Gastrocnemius medialis (tissue), 4 donors: ENCODE data around the gene GPATCH2L. TPM values are rescaled to one million over a fixed set of nuclear protein-coding genes. Genes with fewer than 3 reads are reported as not detected.

Source experiments
- ATAC-seq, 2 donors: fragments of 150-250 bp; one replicate each; pipeline ENCODE4 v1.9.1; 2016
- DNase-seq, 2 donors: peaks; one replicate each; pipeline ENCODE4 v3.0.0-alpha.2; 2019
- H3K27ac ChIP-seq, 4 donors: fragments of 200-600 bp; sonication (generic); 1 replicate in 1 of 4; 2 replicates in 3 of 4; pipeline ENCODE4 v1.5.1; 2016 to 2018; ENCODE audit warnings: mild to moderate bottlenecking in 2 of 4, moderate library complexity in 1 of 4
- H3K27me3 ChIP-seq, 3 donors: fragments of 200-600 bp; sonication (generic) in 2 of 3; 1 replicate in 1 of 3; 2 replicates in 2 of 3; pipeline versions ENCODE4 v1.5.1 to v1.6.0; 2016 to 2019; ENCODE audit warnings: mild to moderate bottlenecking in 1 of 3, moderate library complexity in 1 of 3
- H3K36me3 ChIP-seq, 2 donors: fragments of 200-600 bp; sonication (generic) in 1 of 2; one replicate each; pipeline ENCODE4 v1.5.1; 2017 to 2018
- H3K4me1 ChIP-seq, 2 donors: fragments of 200-600 bp; sonication (generic) in 1 of 2; one replicate each; pipeline ENCODE4 v1.5.1; 2016 to 2017; ENCODE audit warnings: mild to moderate bottlenecking in 2 of 2
- H3K4me3 ChIP-seq, 4 donors: fragments of 200-600 bp; sonication (generic) in 3 of 4; 1 replicate in 1 of 4; 2 replicates in 3 of 4; pipeline ENCODE4 v1.5.1; 2016 to 2019; ENCODE audit warnings: mild to moderate bottlenecking in 2 of 4
- H3K9me3 ChIP-seq, 3 donors: fragments of 200-600 bp; sonication (generic) in 2 of 3; 1 replicate in 1 of 3; 2 replicates in 2 of 3; pipeline ENCODE4 v1.5.1; 2016 to 2019
- POLR2A ChIP-seq, 2 donors: fragments of 450-650 bp; IDR thresholded peaks; one replicate each; pipeline ENCODE4 v1.6.1; 2017; ENCODE audit warnings: antibody characterized with exemption in 2 of 2, mild to moderate bottlenecking in 2 of 2, moderate library complexity in 2 of 2
- in situ Hi-C, 4 donors: fragments of 200-750 bp; cut with MboI; loops; one replicate each; pipeline versions ENCODE4 v1.15.0 to v1.8.0; 2017; ENCODE audit warnings: low sequenced_read_pairs in 4 of 4
- intact Hi-C: fragments of 100-400 bp; cut with DNase I; formaldehyde crosslinking; loops from one replicate; pipeline ENCODE4 v1.15.1; 2023; ENCODE audit warnings: low total_unique reads
- total RNA-seq, 4 donors: library from RNA; depleted of rRNA; stranded (reverse); fragments of >200 nt; gene quantifications; one replicate each; pipeline versions ENCODE4 v1.1.0 to v1.2.3, GENCODE V29; 2016
- TF ChIP-seq, protein P1 (sequence below), 5 experiments: fragments of 450-650 bp in 3 of 5; fragments of 200-600 bp in 2 of 5; sonication (generic) in 2 of 5; IDR thresholded peaks in 4 of 5; conservative IDR thresholded peaks in 1 of 5; 1 replicate in 4 of 5; 2 replicates in 1 of 5; pipeline ENCODE4 v1.5.1; 2016 to 2019; ENCODE audit warnings: antibody characterized with exemption in 5 of 5, mild to moderate bottlenecking in 3 of 5, moderate library complexity in 3 of 5

Gene GPATCH2L
- total RNA-seq, 4 donors from 2014 or later = 24.6 to 63.5 (median 41.9) TPM

DNA sequence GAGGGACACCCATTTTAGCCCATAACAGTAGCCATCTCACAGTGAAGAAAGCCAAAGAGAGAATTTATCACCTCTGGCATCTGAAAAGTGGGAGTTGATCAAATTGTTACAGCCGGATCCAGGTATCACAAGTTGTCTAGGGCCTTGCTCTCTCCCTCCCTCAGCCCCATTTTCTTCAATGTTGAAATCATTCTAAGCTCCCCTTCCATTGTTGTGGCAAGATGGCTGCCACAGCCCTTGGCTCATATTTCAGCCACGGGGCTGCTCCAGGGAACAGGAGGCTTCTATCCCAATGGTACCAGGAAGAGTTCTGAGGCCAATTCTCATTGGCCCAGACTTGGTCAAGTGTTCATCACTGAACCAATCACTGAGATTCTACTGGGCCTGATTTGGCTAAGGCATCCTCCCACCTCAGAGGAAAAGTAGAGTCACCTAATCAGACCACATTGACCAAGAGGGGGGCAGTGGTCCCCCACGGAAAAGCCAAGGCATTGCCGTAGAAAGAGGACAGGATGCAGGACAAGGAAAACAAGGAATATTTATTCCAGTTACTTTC, 106.2 kb downstream of the GPATCH2L start:
- Histone ChIP-seq H3K27ac (no peak overlapping the region), H3K4me1 (no peaks in the 10 kb centered on the region), H3K27me3 (no peaks in the 10 kb centered on the region), H3K36me3 (no peaks in the 10 kb centered on the region), H3K4me3 (no peak overlapping the region), H3K9me3 (no peaks in the 10 kb centered on the region)
- DNase-seq = no peak
- intact Hi-C loops = no loop called here
- in situ Hi-C loops = no loop called here
- TF ChIP-seq, protein P1, sequence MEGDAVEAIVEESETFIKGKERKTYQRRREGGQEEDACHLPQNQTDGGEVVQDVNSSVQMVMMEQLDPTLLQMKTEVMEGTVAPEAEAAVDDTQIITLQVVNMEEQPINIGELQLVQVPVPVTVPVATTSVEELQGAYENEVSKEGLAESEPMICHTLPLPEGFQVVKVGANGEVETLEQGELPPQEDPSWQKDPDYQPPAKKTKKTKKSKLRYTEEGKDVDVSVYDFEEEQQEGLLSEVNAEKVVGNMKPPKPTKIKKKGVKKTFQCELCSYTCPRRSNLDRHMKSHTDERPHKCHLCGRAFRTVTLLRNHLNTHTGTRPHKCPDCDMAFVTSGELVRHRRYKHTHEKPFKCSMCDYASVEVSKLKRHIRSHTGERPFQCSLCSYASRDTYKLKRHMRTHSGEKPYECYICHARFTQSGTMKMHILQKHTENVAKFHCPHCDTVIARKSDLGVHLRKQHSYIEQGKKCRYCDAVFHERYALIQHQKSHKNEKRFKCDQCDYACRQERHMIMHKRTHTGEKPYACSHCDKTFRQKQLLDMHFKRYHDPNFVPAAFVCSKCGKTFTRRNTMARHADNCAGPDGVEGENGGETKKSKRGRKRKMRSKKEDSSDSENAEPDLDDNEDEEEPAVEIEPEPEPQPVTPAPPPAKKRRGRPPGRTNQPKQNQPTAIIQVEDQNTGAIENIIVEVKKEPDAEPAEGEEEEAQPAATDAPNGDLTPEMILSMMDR (IDR thresholded peaks at IDR 0.05 in 4 of 5, conservative IDR thresholded peaks at IDR 0.05 in 1 of 5) = no peak
- TF ChIP-seq POLR2A (IDR thresholded peaks at IDR 0.05) = no peak
- no peak for ATAC-seq

DNA sequence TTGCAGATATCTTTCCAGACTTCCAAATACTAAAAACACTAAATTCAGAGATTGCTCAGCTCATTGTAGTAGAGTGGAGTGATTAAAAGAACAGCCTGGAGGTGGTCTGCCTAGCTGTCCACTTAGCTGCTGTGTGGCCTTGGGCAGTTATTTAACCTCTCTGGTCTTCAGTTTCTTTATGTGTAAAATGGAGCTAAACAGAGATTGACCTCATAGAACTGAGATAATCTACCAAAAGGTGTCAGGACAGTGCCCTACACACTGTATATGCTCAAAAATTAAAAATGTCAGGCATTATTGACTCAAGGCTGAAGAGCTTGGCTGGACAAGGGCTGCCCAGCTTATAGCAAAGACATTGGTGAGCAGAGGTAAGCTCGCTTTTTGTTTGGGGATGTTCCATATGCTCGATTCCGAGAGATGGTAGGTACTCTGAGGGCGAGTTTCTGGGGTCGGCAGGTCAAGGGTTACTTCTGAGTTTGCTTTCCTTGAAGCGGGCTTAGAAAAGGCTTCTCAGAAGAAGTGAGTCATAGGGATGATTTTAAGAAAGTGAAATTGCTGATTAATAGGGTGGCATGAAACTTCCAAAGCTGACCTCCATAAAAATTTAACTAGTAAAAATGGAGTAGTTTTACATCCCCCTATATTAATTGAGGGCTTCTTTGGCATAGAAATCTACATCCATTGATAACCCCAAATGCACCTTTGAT, 107.5 kb downstream of the GPATCH2L start:
- H3K9me3 ChIP-seq = no peaks in the 10 kb centered on the region
- no peak for DNase-seq
- no peak overlapping the region for H3K4me3 ChIP-seq
- H3K27ac ChIP-seq = no peak overlapping the region
- in situ Hi-C loops = no loop called here
- intact Hi-C loops = no loop called here
- no peaks in the 10 kb centered on the region for H3K36me3 ChIP-seq
- no peak for ATAC-seq
- no peaks in the 10 kb centered on the region for H3K4me1 ChIP-seq
- TF ChIP-seq, protein P1 (IDR thresholded peaks at IDR 0.05 in 4 of 5, conservative IDR thresholded peaks at IDR 0.05 in 1 of 5) = no peak
- TF ChIP-seq POLR2A (IDR thresholded peaks at IDR 0.05) = no peak
- no peaks in the 10 kb centered on the region for H3K27me3 ChIP-seq

DNA sequence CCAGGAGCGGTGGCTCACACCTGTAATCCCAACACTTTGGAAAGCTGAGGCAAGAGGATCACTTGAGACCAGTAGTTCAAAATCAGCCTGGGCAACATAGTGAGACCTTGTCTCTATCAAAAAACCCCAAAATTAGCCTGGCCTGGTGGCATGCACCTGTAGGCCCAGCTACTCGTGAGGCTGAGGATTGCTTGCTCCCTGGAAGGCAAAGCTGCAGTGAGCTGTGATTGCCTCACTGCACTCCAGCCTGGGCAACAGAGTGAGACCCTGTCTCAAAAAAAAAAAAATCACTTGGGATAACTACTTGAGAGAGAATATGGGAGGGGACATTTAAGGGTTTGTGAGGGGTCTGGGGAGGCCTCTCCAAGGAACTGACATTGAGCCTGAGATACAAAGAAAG, 109.0 kb downstream of the GPATCH2L start:
- intact Hi-C loops (no loop called here), in situ Hi-C loops (no loop called here)
- ATAC-seq = no peak
- no peak for TF ChIP-seq POLR2A (IDR thresholded peaks at IDR 0.05)
- TF ChIP-seq, protein P1 (IDR thresholded peaks at IDR 0.05 in 4 of 5, conservative IDR thresholded peaks at IDR 0.05 in 1 of 5) = no peak
- DNase-seq = no peak
- H3K4me1 ChIP-seq = no peaks in the 10 kb centered on the region
- H3K27ac ChIP-seq = no peak overlapping the region
- H3K36me3 ChIP-seq = no peaks in the 10 kb centered on the region
- no peak overlapping the region for H3K4me3 ChIP-seq
- H3K9me3 ChIP-seq = no peaks in the 10 kb centered on the region
- H3K27me3 ChIP-seq = no peaks in the 10 kb centered on the region

DNA sequence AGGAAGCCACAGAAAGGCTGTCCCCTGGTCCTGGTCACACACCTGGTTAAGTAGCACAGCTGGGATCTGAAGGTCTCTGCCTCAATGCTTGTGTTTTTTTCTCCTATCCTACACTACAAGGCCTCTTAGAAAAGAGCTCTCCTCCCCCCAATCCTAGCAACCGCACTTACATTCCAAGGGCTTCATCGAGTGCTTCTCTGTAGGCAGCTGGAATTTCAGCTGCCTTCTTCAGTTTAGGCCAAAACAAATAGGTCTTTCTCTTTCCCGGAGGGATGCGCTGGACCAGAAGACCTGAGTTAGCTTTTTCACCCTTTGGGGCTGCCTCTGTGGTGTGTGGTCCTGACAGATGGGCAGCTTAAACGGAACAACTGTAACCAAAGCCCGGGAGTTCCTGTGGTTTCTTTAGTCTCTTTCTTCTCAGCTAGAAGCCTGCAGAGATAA, 109.7 kb downstream of the GPATCH2L start:
- DNase-seq = no peak
- H3K27me3 ChIP-seq = no peaks in the 10 kb centered on the region
- ATAC-seq = no peak
- H3K4me3 ChIP-seq = no peak overlapping the region
- no peaks in the 10 kb centered on the region for H3K9me3 ChIP-seq
- in situ Hi-C loops (no loop called here), intact Hi-C loops (no loop called here)
- no peak overlapping the region for H3K27ac ChIP-seq
- H3K4me1 ChIP-seq = no peaks in the 10 kb centered on the region
- H3K36me3 ChIP-seq = no peaks in the 10 kb centered on the region
- TF ChIP-seq, protein P1 (IDR thresholded peaks at IDR 0.05 in 4 of 5, conservative IDR thresholded peaks at IDR 0.05 in 1 of 5) = no peak
